ENCODE measurements around the gene ITPR1. TPM values are rescaled to one million over a fixed set of nuclear protein-coding genes. Genes with fewer than 3 reads are reported as not detected.
A peak's percentile ranks its signal among the peaks of the same experiment; 100 is the strongest.

Gene ITPR1
- total RNA-seq, 2 experiments from 2014 or later: 58.4 to 59.5 TPM

DNA sequence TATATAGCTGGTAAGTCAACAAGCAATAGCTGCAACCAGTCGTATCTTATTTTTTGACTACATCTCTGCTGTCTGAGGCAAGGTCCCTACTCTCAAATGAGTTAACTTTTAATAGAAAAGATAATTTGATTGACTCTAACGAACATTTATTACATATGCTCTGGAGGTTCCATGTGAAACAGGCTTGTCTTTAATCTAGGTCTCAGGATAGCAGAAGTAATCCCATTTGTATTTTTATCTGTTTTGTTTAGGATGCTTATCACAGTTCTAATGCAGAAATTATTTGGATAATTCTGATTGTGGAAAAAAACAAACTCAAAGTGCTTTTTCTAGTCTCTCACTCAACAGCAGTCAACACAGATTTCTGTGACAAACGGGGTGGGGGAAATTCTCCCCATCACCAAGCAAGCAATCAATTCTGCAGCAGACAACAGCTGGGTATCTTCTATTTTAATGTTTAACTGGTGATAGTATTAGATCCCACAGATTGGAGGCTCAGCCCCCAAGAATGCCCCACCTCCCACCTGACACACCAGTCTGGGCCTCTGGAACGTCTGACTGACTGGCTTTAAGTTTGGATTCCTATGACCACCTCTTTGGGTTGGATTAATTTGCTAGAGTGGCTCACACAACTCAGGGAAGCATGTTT is 58.8 kb downstream of the ITPR1 start:
- H3K27me3 Mint-ChIP-seq: no peaks in the 10 kb centered on the region
- H3K4me3 Mint-ChIP-seq: no peak overlapping the region
- H3K36me3 Mint-ChIP-seq: peaks cover 33% of the 10 kb centered on the region
- peaks cover 23% of the 10 kb centered on the region for H3K4me1 Mint-ChIP-seq
- no peak overlapping the region for H3K27ac Mint-ChIP-seq
- peaks cover 9% of the 10 kb centered on the region for H3K9me3 Mint-ChIP-seq
- no peak for DNase-seq

DNA sequence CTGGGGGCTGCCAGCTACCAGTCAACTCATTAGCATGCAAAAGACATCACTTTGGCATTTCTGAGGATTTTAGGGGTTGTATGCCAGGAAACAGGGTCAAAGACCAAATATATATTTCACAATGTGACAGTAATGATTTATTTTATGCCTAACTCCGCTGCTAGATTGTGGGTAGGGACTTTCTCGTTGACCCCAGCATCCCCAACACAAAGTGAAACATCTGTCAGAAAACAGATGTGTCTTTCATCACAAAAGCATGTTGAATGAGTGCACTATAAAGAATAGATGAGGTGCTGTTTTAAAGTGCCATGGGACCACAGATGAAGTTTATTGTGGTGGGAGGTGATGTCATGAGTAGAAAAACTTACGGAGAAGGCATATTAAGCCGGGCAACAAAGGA is 59.7 kb downstream of the ITPR1 start:
- no peak overlapping the region for H3K27ac Mint-ChIP-seq
- H3K4me3 Mint-ChIP-seq: no peak overlapping the region

DNA sequence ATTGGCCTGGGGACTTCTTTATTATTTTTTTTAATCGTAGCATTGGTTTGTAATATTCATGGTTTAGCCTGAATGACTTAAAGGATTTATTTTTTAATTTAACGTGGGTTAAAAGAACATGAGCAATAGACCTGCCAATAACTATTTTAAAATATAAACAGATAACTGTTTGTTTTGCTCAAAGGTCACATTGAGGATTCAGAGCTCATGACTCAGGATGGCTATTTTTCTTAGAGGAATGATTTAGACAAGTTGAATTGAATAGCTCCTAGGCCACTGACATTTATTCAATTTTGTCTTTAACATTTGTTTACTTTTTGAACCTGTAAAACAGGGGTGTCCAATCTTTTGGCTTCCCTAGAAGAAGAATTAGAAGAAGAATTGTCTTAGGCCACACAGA is 68.5 kb downstream of the ITPR1 start:
- no peak for DNase-seq

More for the DNA sequence above, 59.7 kb downstream of the ITPR1 start:
- Mint-ChIP-seq H3K36me3 (peaks cover 40% of the 10 kb centered on the region), H3K27me3 (no peaks in the 10 kb centered on the region), H3K4me1 (peaks cover 21% of the 10 kb centered on the region), H3K9me3 (peaks cover 14% of the 10 kb centered on the region)
- no peak for DNase-seq

DNA sequence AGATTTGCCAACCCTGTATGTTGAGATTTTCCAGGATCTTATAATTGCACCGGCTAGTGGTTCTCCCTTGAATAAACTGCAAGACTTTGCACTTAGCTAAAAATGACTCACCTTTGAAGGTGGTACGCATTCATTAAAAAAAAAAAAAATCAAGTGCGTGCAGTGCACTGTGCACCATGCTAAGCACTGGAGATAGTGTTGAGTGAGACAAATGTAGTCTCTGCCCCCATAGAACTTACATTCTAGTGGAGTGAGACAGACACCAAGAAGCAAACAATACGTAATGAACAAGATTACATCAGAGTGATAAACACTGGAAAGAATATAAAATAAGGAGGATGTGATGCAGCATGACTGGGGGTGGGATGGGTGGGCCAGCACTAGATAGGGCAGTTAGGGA is 69.4 kb downstream of the ITPR1 start:
- Mint-ChIP-seq H3K4me3 (no peak overlapping the region), H3K36me3 (peaks cover 10% of the 10 kb centered on the region)

More for the DNA sequence above, 68.5 kb downstream of the ITPR1 start:
- Mint-ChIP-seq H3K27ac (no peak overlapping the region), H3K4me3 (no peak overlapping the region), H3K9me3 (peaks cover 12% of the 10 kb centered on the region), H3K36me3 (peaks cover 16% of the 10 kb centered on the region), H3K4me1 (peaks cover 10% of the 10 kb centered on the region), H3K27me3 (no peaks in the 10 kb centered on the region)

DNA sequence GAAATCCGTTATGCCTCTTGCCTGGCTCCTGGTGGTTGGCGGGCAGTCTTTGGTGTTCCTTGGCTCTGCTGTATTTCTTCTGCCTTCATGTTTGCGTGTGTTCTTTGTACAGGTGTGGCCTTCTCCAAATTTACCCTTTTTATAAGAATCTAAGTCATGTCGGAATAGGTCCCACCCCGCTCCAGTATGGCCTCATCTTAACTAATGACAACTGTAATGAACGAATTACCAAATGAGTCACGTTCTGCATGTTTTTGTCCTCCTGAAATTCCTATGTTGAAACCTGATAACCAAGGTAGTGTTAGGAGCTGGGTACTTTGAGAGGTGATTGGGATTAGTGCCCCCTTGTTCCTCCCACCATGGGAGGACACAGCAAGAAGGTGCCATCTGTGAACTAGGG is 71.1 kb downstream of the ITPR1 start:
- no peaks in the 10 kb centered on the region for H3K9me3 Mint-ChIP-seq
- no peak for DNase-seq
- H3K27me3 Mint-ChIP-seq: no peaks in the 10 kb centered on the region
- H3K36me3 Mint-ChIP-seq: peaks cover 4% of the 10 kb centered on the region
- no peak overlapping the region for H3K27ac Mint-ChIP-seq
- H3K4me3 Mint-ChIP-seq: no peak overlapping the region
- peaks cover 20% of the 10 kb centered on the region for H3K4me1 Mint-ChIP-seq

More for the DNA sequence above, 69.4 kb downstream of the ITPR1 start:
- Mint-ChIP-seq H3K4me1 (peaks cover 12% of the 10 kb centered on the region), H3K9me3 (peaks cover 6% of the 10 kb centered on the region), H3K27ac (no peak overlapping the region), H3K27me3 (no peaks in the 10 kb centered on the region)
- no peak for DNase-seq

DNA sequence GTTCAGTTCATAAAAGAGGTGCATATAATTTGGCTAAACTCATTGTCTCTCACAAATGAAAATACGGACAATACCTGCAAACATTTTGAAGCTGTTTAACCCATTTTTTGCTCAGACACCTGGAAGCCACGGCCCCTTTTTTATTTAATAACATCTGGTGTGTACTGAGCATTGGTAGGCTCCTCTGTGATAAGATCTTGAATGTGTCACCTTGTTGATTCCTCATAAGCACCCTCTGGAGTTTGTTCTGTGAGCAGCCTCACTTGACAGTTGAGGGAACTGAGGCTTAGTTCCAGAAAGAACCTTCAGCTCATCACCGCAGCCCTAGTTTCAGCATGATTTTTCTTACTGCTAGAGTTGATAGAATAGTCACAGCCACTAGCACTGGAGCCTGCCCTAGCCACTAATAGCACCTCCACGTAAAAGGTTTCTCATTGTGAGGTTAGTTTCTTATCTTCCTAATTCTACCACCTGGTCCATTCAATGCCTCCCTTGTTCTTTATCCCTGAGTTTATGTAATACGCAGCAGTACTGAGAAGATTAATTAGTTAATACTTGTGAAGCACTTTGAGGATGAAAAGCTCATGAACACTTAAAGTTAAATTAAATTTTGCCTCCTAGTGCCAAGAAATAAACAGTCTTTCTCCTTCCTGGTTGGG is 71.9 kb downstream of the ITPR1 start:
- Mint-ChIP-seq H3K36me3 (peaks cover 4% of the 10 kb centered on the region), H3K27me3 (no peaks in the 10 kb centered on the region), H3K27ac (no peak overlapping the region), H3K9me3 (no peaks in the 10 kb centered on the region), H3K4me1 (peaks cover 20% of the 10 kb centered on the region), H3K4me3 (no peak overlapping the region)
- no peak for DNase-seq

DNA sequence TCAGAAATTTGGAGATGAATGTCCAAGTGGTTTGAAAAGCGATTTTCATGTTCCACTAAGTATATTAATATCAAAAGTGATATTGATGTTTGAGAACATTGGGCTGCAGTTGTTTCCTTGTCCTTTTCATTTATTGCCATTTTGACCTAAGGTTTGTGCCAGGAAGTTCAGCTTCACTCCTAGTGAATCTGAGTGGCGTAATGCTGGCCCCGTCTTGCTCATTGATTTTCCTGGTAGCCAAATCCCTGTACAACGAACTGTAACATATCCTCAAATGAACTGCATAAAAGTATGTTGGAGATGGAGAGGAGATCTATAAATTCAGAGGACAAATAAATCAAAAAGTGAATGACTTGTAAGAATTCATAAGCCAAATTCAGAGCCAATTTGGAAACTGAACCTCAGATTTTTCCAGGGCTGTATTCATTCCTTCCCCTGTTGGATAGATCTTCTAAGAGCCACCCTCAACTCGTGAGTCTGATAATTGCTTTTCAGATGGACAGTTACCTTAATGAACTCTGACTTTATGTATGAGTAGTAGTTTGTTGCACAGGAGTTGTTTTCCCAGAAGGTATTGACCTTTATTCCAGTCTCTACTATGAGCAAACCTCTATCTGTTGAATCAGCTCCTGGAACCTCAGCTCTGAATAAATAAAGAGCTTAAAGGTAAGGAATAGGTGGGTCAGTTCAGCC is 72.8 kb downstream of the ITPR1 start:
- H3K27ac Mint-ChIP-seq: no peak overlapping the region
- DNase-seq: no peak
- peaks cover 20% of the 10 kb centered on the region for H3K4me1 Mint-ChIP-seq
- no peaks in the 10 kb centered on the region for H3K9me3 Mint-ChIP-seq
- H3K27me3 Mint-ChIP-seq: no peaks in the 10 kb centered on the region
- H3K36me3 Mint-ChIP-seq: peaks cover 4% of the 10 kb centered on the region
- H3K4me3 Mint-ChIP-seq: no peak overlapping the region

DNA sequence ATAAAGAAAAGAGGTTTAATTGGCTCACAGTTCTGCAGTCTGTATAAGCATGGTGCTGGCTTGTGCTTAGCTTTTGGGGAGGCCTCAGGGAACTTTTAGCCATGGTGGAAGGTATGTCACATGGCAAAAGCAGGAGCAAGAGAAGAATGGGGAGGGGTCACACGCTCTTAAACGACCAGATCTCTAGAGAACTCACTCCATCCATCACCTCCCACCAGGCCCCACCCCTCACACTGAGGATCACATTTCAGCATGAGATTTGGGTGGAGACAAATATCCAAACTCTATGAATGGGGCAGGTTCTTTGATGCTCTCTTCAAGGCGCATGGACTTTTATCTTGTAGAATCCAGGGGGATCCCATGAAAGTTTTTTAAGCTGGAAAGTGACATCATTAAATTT is 75.7 kb downstream of the ITPR1 start:
- H3K9me3 Mint-ChIP-seq: no peaks in the 10 kb centered on the region
- H3K4me3 Mint-ChIP-seq: no peak overlapping the region
- H3K27me3 Mint-ChIP-seq: no peaks in the 10 kb centered on the region
- no peak for DNase-seq
- H3K36me3 Mint-ChIP-seq: peaks cover 4% of the 10 kb centered on the region
- H3K4me1 Mint-ChIP-seq: peaks cover 22% of the 10 kb centered on the region
- H3K27ac Mint-ChIP-seq: no peak overlapping the region

DNA sequence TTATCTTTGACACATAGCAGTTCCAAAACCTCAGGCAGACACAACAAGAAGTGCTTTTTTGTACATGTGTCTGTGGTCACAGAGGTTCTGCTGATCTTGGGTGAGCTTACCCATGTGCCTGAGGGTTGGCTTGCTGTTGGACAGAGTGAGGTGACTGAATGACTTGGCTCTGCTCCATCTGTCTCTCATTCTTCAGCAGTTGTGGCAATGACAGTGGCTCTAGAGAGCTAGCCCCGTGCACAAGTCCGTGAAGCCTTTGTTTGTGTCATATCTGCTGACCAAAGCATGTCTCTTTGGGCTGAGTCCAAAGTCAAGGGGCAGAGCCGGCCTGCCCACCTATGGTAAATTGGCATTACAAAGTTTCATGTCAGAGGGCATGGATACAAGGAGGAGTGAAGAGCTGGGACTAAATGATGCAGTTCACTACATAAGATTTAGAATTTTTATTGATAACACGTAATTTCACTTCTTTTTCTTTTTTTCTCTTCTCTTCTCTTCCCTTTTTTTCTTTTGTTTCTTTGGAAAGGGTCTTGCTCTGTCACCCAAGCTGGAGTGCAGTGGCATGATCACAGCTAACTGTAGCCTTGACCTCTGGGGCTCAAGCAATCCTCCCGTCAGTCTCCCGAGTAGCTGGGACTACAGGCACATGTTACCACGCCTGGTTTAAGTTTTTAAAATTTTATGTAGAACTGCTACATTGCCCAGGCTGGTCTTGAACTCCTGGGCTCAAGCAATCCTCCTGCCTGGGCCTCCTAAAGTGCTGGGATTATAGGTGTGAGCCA is 77.9 kb downstream of the ITPR1 start:
- H3K36me3 Mint-ChIP-seq: peaks cover 4% of the 10 kb centered on the region
- no peaks in the 10 kb centered on the region for H3K27me3 Mint-ChIP-seq
- peaks cover 15% of the 10 kb centered on the region for H3K4me1 Mint-ChIP-seq
- no peak for DNase-seq
- no peak overlapping the region for H3K4me3 Mint-ChIP-seq
- no peaks in the 10 kb centered on the region for H3K9me3 Mint-ChIP-seq
- H3K27ac Mint-ChIP-seq: no peak overlapping the region

DNA sequence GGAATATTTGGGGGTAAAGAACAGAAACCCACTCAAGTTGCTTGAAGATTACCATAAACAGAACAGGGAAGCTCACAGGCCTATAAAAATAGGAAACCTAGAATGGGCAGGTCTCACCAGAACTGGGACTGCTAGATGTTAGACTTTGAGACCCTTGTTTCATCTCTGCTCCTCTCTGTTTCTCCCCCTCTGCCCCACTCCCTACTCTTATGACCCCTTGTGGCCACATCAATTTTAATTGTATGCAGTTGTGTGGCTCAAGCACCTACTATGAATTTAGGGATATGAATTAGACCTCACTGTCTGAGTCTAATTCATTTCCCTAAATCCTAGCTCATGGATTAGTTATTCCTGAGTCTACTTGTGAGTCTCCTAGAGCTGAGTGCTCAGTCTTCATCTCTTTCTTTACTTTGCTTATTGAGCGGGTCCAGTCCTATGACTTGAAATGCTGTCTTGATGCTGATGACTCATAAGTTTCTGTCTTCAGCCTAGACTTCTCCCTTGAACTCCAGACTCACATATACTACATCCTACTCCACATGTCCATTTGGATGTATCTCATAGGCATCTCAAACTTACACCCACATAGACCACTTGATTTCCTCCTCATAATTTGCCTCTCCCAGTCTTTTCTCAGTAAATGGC is 78.7 kb downstream of the ITPR1 start:
- Mint-ChIP-seq H3K36me3 (peaks cover 2% of the 10 kb centered on the region), H3K4me1 (peaks cover 15% of the 10 kb centered on the region), H3K9me3 (no peaks in the 10 kb centered on the region), H3K27me3 (no peaks in the 10 kb centered on the region), H3K4me3 (no peak overlapping the region), H3K27ac (no peak overlapping the region)
- no peak for DNase-seq

DNA sequence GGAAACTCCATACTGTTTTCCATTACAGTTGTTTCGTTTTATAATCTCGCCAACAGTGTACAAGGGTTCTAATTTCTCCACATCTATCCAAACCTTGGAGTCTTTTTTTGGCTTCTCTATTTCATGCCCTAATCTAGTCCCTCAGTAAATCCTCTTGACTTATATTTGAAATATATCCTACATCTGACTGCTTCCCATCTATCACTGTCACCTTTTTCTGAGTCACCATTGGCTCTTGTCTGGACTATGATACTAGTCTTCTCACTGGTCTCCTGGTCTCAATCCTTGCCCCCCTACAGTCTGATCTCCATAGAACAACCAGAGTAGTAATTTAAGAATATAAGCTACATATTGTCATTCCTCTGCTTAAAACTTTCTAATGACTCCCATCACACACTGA is 80.0 kb downstream of the ITPR1 start:
- H3K4me1 Mint-ChIP-seq: peaks cover 9% of the 10 kb centered on the region
- H3K4me3 Mint-ChIP-seq: no peak overlapping the region
- no peaks in the 10 kb centered on the region for H3K36me3 Mint-ChIP-seq
- H3K27me3 Mint-ChIP-seq: no peaks in the 10 kb centered on the region
- H3K9me3 Mint-ChIP-seq: no peaks in the 10 kb centered on the region
- H3K27ac Mint-ChIP-seq: no peak overlapping the region
- no peak for DNase-seq

DNA sequence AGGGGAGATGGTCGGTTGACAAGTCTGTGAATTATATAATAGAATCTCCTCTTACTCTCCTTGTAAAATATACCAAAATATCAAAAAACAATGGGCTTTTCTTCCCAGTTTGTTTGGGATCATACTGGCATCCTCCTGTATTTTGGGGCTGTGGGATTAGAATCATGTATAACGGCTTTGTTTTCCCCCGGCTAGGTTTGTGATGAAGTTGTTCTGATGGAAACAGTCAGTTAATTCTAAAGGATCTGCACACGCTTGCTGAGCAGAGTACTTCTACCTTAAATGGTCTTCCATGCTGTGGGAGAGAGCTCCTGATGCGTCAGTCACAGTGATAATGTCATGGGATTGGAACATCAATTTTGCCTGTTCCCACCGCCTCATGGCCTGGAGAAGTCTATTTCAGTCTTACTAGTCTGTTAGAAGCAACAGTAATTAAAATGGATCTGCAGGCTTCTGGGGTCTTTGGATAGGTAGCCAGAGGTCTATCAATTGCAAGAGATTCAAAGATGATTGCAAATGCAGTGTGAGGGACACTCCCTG is 81.3 kb downstream of the ITPR1 start:
- Mint-ChIP-seq H3K4me1 (peaks cover 5% of the 10 kb centered on the region), H3K9me3 (no peaks in the 10 kb centered on the region), H3K4me3 (no peak overlapping the region), H3K36me3 (no peaks in the 10 kb centered on the region), H3K27ac (peak overlapping the region; percentile 9), H3K27me3 (no peaks in the 10 kb centered on the region)
- DNase-seq: no peak

DNA sequence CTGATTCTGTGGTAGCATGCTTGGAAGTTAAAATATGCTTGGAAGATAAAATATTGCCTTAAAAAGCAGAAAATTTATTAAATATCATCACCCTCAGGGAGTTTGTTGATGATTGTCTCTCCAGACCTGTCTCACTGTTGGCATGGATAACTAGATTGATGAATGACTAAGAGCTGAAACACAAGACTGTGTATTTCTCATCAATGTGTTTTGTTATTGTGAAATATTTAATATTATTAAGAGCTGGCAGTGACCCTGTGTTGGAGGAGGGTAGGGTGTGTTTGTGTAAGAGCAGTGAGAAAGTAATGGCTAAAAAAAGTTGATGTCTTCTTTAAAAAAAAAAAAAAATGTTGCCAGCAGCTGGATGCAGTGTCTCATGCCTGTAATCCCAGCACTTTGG is 82.2 kb downstream of the ITPR1 start:
- Mint-ChIP-seq H3K36me3 (no peaks in the 10 kb centered on the region), H3K4me1 (peaks cover 5% of the 10 kb centered on the region), H3K4me3 (no peak overlapping the region), H3K27me3 (no peaks in the 10 kb centered on the region), H3K27ac (no peak overlapping the region), H3K9me3 (no peaks in the 10 kb centered on the region)
- no peak for DNase-seq

DNA sequence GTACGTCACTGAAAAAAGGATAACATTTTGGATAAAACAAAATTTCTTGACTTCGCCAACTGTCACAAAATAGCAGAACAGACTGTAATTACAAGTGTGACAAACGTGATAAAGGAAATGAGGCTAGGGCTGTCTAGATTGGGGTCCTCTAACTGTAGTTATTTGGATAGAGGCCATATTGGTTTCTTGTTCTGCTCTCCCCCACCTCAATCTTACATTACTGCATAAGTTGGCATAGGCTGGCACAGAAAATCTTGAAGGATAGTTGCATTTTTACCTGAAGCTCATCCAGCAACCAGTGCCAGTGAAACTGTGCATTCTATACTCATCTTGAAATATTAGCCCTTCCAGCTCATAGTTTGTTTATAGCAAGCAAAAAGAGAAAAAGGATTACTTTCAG is 84.6 kb downstream of the ITPR1 start:
- Mint-ChIP-seq H3K27me3 (no peaks in the 10 kb centered on the region), H3K36me3 (no peaks in the 10 kb centered on the region)
- DNase-seq: no peak

More for the DNA sequence above, 84.6 kb downstream of the ITPR1 start:
- no peak overlapping the region for H3K4me3 Mint-ChIP-seq
- H3K9me3 Mint-ChIP-seq: no peaks in the 10 kb centered on the region
- no peak overlapping the region for H3K27ac Mint-ChIP-seq
- H3K4me1 Mint-ChIP-seq: peaks cover 18% of the 10 kb centered on the region
